A549 (cell line): ENCODE measurements around the gene TSGA10IP. TPM values are rescaled to one million over a fixed set of nuclear protein-coding genes. Genes with fewer than 3 reads are reported as not detected.

ENCODE experiments used
- ATAC-seq, 2 experiments: fragments of 200-7000 bp in 1 of 2; fragments of >200 bp in 1 of 2; cut with Nextera tagmentation in 1 of 2; cut with Tn5 transposase in 1 of 2; 3 replicates each; pipeline versions ENCODE4 v1.8.0 to v1.9.1; 2018 to 2020; ENCODE audit warnings: mild to moderate bottlenecking in 1 of 2, moderate library complexity in 1 of 2
- CTCF ChIA-PET: fragments of 300-600 bp; sonication (Branson Sonifier 250); formaldehyde crosslinking; extraction: SDS; loops from one replicate; lab custom pipeline; 2021; ENCODE audit warnings: antibody characterized with exemption, inconsistent platforms; lab: Yijun Ruan, JAX
- POLR2A ChIA-PET: fragments of 350-600 bp; formaldehyde crosslinking; extraction: SDS; loops from one replicate; lab custom pipeline; 2021; ENCODE audit warnings: antibody characterized with exemption, inconsistent platforms; lab: Yijun Ruan, JAX
- DNase-seq, 2 experiments: peaks; one replicate each; pipeline versions ENCODE4 v3.0.0 to v3.0.0-alpha.2; 2011 to 2016; ENCODE audit warnings: low read depth in 1 of 2, low spot score in 1 of 2
- FAIRE-seq: peaks from 2 replicates; lab custom pipeline; 2011; peaks lifted over from hg19 to GRCh38; lab: Jason Lieb, UNC
- H3K27ac ChIP-seq, 2 experiments: fragments of >200 bp; sonication (Bioruptor Twin); formaldehyde crosslinking; 3 replicates each; pipeline ENCODE4 v1.5.1; 2016 to 2017
- H3K4me1 ChIP-seq: fragments of >200 bp; sonication (Bioruptor Twin); formaldehyde crosslinking; 3 replicates; pipeline ENCODE4 v1.6.1; 2016
- H3K4me2 ChIP-seq: fragments of >200 bp; sonication (Bioruptor Twin); formaldehyde crosslinking; 3 replicates; pipeline ENCODE4 v1.6.1; 2016
- H3K4me3 ChIP-seq: fragments of >200 bp; sonication (Bioruptor Twin); formaldehyde crosslinking; 3 replicates; pipeline ENCODE4 v1.5.1; 2016
- H3K9me3 ChIP-seq: fragments of >200 bp; sonication (Bioruptor Twin); formaldehyde crosslinking; 3 replicates; pipeline ENCODE4 v1.6.1; 2016
- EHMT2 ChIP-seq: fragments of 200-600 bp; sonication (generic); IDR thresholded peaks from 2 replicates; pipeline ENCODE4 v1.6.1; 2016; ENCODE audit warnings: antibody characterized with exemption, low read depth, mild to moderate bottlenecking, moderate library complexity
- ELK1 ChIP-seq: fragments of 150-350 bp; IDR thresholded peaks from 2 replicates; pipeline ENCODE4 v1.6.1; 2014; ENCODE audit warnings: low read depth, mild to moderate bottlenecking, low read length
- FOSB ChIP-seq: fragments of 250-450 bp; sonication (Bioruptor Pico); IDR thresholded peaks from 2 replicates; pipeline ENCODE4 v1.5.0; 2020; ENCODE audit warnings: mild to moderate bottlenecking, moderate library complexity
- GATA3 ChIP-seq: IDR thresholded peaks from 2 replicates; pipeline ENCODE4 v1.6.1; 2012; ENCODE audit warnings: borderline replicate concordance
- HDAC2 ChIP-seq: fragments of 200-600 bp; sonication (generic); IDR thresholded peaks from 2 replicates; pipeline ENCODE4 v1.6.1; 2016
- HMGXB4 ChIP-seq: fragments of 250-450 bp; sonication (Bioruptor Pico); IDR thresholded peaks from 2 replicates; pipeline ENCODE4 v1.5.0; 2021; ENCODE audit warnings: mild to moderate bottlenecking, moderate library complexity, borderline replicate concordance
- JUN ChIP-seq, 2 experiments: fragments of >200 bp; sonication (Bioruptor Twin); formaldehyde crosslinking; IDR thresholded peaks; 2 replicates in 1 of 2; 3 replicates in 1 of 2; pipeline ENCODE4 v1.6.1; 2016 to 2017
- MAX ChIP-seq: IDR thresholded peaks from 2 replicates; pipeline ENCODE4 v1.6.1; 2012
- POLR2A ChIP-seq: IDR thresholded peaks from 2 replicates; pipeline ENCODE4 v1.6.1; 2012; ENCODE audit warnings: mild to moderate bottlenecking, low read length
- POLR2AphosphoS2 ChIP-seq: conservative IDR thresholded peaks from 2 replicates; pipeline ENCODE4 v1.6.1; 2012; ENCODE audit warnings: low read length, improper control_type of control experiment, inconsistent platforms
- SMC3 ChIP-seq: fragments of >200 bp; sonication (Bioruptor Twin); formaldehyde crosslinking; IDR thresholded peaks from 3 replicates; pipeline ENCODE4 v1.6.1; 2018; ENCODE audit warnings: inconsistent platforms
- TFCP2L1 ChIP-seq: fragments of 250-450 bp; sonication (Bioruptor Pico); IDR thresholded peaks from 2 replicates; pipeline ENCODE4 v1.5.0; 2021; ENCODE audit warnings: mild to moderate bottlenecking
- TP53 ChIP-seq: fragments of 250-450 bp; sonication (Bioruptor Pico); IDR thresholded peaks from 2 replicates; pipeline ENCODE4 v1.5.0; 2021; ENCODE audit warnings: mild to moderate bottlenecking, moderate library complexity
- USF2 ChIP-seq: fragments of 450-650 bp; IDR thresholded peaks from 2 replicates; pipeline ENCODE4 v1.6.1; 2014; ENCODE audit warnings: antibody characterized with exemption
- ZNF302 ChIP-seq: fragments of 250-450 bp; sonication (Bioruptor Pico); IDR thresholded peaks from 2 replicates; pipeline ENCODE4 v1.9.0; 2021; ENCODE audit warnings: inconsistent platforms, mild to moderate bottlenecking, moderate library complexity
- ZSCAN20 ChIP-seq: fragments of 250-450 bp; sonication (Bioruptor Pico); IDR thresholded peaks from 2 replicates; pipeline ENCODE4 v1.8.0; 2022; ENCODE audit warnings: mild to moderate bottlenecking, moderate library complexity
- WGBS: methylation state at CpG from one replicate; pipeline ENCODE4 v1.1.6; 2017; ENCODE audit errors: missing lambda C conversion rate; 5-methylcytosine and 5-hydroxymethylcytosine counted together
- polyA plus RNA-seq, 4 experiments: library from polyadenylated mRNA; depleted of rRNA in 3 of 4; stranded (reverse); fragments of >200 nt; fragmentation: RNase III in 1 of 4; extraction: RNeasy Plus Mini Kit Qiagen cat#74134 plus additional on column Dnase treatment in 1 of 4; gene quantifications; 2 replicates in 3 of 4; 3 replicates in 1 of 4; pipeline ENCODE4 v1.2.3, GENCODE V29; 2011 to 2017
- TF ChIP-seq, protein P1 (sequence below): IDR thresholded peaks from 2 replicates; pipeline ENCODE4 v1.6.1; 2012
- TF ChIP-seq, protein P2 (sequence below): fragments of 250-450 bp; sonication (Bioruptor Pico); IDR thresholded peaks from 2 replicates; pipeline ENCODE4 v1.5.0; 2020; ENCODE audit warnings: low read depth, mild to moderate bottlenecking, moderate library complexity
- TF ChIP-seq, protein P3 (sequence below): fragments of >200 bp; sonication (Bioruptor Twin); formaldehyde crosslinking; IDR thresholded peaks from 3 replicates; pipeline ENCODE4 v1.5.1; 2016

The TSGA10IP gene
- polyA plus RNA-seq, 2 of the 4 experiments (the other 2 are of a cell fraction): not detected

DNA sequence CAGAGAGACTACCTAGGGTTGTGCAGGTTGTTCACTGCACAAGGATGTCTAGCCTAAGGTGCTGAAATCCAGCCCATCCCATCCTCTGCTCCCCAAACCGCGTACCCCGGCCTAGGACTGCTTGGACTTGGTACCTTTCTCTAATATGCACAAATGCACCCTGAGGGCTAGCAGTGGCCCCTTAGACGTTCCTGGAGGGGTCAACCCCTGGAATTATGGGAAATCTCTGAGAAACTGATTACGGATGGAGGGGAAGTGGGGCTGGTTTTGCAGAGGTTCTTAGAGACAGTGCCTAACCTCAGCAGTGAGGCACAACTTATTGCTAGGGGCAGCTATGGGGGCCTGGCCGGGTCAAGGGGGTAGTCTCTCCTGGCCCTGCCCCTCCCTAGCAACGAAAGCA, 28.9 kb upstream of the TSGA10IP start:
- Histone ChIP-seq H3K27ac (peak overlapping the region; percentile 93 to 100), H3K4me1 (peaks cover 72% of the 10 kb centered on the region), H3K4me2 (peak overlapping the region; percentile 98), H3K9me3 (no peaks in the 10 kb centered on the region), H3K4me3 (peak overlapping the region; percentile 9; the same call in 1 of the 3 replicates)
- ATAC-seq: no peak
- 49% methylated on average over 7 of the region's 7 CpGs for WGBS
- CTCF ChIA-PET: interaction anchor here (1.7 to 31.6 kb wide), 3 partner anchors 10 to 72 kb away, joined by 4 to 618 read pairs (median 10); partner anchors contain the start of genes CCDC85B, FIBP and FOSL1
- no peak for FAIRE-seq
- no peak for DNase-seq
- TF ChIP-seq, protein P1, sequence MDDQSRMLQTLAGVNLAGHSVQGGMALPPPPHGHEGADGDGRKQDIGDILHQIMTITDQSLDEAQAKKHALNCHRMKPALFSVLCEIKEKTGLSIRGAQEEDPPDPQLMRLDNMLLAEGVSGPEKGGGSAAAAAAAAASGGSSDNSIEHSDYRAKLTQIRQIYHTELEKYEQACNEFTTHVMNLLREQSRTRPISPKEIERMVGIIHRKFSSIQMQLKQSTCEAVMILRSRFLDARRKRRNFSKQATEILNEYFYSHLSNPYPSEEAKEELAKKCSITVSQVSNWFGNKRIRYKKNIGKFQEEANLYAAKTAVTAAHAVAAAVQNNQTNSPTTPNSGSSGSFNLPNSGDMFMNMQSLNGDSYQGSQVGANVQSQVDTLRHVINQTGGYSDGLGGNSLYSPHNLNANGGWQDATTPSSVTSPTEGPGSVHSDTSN: no peak
- no peak for TF ChIP-seq ZSCAN20 (CRISPR knock-in tag)
- TF ChIP-seq ZNF302 (CRISPR knock-in tag): peak; percentile 41; the same call in 1 of the 2 replicates
- TF ChIP-seq, protein P2, sequence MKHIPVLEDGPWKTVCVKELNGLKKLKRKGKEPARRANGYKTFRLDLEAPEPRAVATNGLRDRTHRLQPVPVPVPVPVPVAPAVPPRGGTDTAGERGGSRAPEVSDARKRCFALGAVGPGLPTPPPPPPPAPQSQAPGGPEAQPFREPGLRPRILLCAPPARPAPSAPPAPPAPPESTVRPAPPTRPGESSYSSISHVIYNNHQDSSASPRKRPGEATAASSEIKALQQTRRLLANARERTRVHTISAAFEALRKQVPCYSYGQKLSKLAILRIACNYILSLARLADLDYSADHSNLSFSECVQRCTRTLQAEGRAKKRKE (CRISPR knock-in tag): peak; percentile 55; the same call in 1 of the 2 replicates
- TF ChIP-seq, all 56 proteins: peak for 2
- POLR2A ChIA-PET: interaction anchor here (1.1 to 1.9 kb wide), 5 partner anchors 16 to 58 kb away, joined by 5 to 43 read pairs (median 10); partner anchors contain the start of genes CCDC85B, FIBP, FOSL1 and MUS81

DNA sequence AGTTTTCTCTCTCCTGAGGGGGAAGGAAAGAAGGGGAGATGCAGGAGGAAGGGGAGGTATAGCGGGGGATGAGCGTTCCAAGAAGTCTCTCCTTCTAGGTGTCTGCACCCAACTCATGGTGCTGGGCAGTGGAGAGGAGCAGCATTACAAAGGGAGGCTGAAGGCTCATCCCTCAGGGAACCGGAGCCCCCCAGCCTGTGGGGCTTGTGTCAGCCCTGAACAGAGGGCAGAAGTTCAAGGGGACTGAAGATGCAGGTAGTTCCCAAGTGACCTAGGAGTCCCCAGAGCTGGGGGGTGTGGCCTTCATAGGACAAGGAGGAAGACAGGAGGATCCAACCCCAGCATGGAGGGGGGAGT, 28.2 kb upstream of the TSGA10IP start:
- no peak for TF ChIP-seq TFCP2L1
- TF ChIP-seq, protein P2 (CRISPR knock-in tag): no peak
- no peak for TF ChIP-seq GATA3
- TF ChIP-seq POLR2AphosphoS2: 0 out of 2 replicates have a peak, but pooled peaks have one; percentile 1
- ChIA-PET POLR2A (interaction anchor here (0.6 to 1.9 kb wide), 2 partner anchors 28 to 29 kb away, joined by 8 to 10 read pairs; partner anchors contain the start of gene FIBP), CTCF (interaction anchor here (31.6 kb wide), 1 partner anchor 23 kb away, joined by 618 read pairs; the partner anchor contains the start of genes CCDC85B, FIBP and FOSL1)
- no peak for DNase-seq
- FAIRE-seq: no peak
- Histone ChIP-seq H3K4me1 (peaks cover 65% of the 10 kb centered on the region), H3K4me2 (peak overlapping the region; percentile 98), H3K27ac (peak overlapping the region; percentile 93 to 100), H3K9me3 (no peaks in the 10 kb centered on the region), H3K4me3 (no peak overlapping the region)
- 77% methylated on average over 3 of the region's 3 CpGs for WGBS
- ATAC-seq: no peak

DNA sequence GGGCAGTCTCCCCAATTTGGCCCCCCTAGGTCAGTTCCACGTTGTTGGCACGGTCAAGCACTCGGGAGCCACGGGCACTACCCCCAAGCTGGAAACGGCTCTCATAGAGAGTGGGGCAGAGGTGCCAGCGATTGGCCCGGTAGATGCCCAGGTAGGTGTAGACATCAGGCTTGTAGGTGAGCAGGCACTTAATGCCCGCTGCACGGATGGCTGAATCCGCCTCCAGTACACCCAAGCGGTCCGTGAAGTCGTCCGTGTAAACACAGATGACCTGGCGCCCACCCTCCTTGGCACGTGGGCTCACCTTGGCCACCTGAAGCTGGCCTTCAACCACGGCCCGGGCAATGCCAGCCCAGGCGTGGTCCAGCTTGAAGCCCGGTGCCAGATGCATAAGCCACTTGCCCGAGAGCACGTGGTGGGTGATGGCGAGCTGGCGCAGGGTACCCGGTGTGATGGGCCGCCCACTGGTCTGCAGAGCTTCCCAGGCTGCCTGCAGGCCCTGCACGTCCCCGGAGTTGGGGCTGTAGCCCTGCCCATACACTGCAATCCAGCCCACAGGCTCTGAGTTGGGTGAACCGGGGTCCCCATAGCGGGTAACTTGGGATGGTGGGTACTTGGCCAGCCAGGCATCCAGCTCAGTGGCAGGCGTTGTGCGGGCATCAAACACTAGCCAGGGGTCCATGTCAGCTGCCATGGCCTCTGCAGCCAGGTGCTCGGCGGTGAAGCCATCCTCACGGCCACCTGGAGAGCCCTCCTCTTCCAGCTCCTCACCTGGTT, 27.7 kb upstream of the TSGA10IP start:
- DNase-seq (no peak), ATAC-seq (no peak), FAIRE-seq (no peak)
- ChIA-PET CTCF (interaction anchor here (1.2 to 31.6 kb wide), 2 partner anchors 24 to 47 kb away, joined by 3 to 618 read pairs; partner anchors contain the start of genes CCDC85B, FIBP and FOSL1), POLR2A (interaction anchor here (0.6 to 1.9 kb wide), 6 partner anchors 15 to 29 kb away, joined by 3 to 8 read pairs (median 6); partner anchors contain the start of genes CCDC85B and FIBP)
- Histone ChIP-seq H3K4me2 (peak overlapping the region; percentile 98), H3K9me3 (no peaks in the 10 kb centered on the region), H3K27ac (peak overlapping the region; percentile 95 to 100), H3K4me3 (peak overlapping the region; percentile 97), H3K4me1 (peaks cover 60% of the 10 kb centered on the region)
- 93% methylated on average over 31 of the region's 35 CpGs for WGBS
- TF ChIP-seq EHMT2: no peak
- TF ChIP-seq, protein P3, sequence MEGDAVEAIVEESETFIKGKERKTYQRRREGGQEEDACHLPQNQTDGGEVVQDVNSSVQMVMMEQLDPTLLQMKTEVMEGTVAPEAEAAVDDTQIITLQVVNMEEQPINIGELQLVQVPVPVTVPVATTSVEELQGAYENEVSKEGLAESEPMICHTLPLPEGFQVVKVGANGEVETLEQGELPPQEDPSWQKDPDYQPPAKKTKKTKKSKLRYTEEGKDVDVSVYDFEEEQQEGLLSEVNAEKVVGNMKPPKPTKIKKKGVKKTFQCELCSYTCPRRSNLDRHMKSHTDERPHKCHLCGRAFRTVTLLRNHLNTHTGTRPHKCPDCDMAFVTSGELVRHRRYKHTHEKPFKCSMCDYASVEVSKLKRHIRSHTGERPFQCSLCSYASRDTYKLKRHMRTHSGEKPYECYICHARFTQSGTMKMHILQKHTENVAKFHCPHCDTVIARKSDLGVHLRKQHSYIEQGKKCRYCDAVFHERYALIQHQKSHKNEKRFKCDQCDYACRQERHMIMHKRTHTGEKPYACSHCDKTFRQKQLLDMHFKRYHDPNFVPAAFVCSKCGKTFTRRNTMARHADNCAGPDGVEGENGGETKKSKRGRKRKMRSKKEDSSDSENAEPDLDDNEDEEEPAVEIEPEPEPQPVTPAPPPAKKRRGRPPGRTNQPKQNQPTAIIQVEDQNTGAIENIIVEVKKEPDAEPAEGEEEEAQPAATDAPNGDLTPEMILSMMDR: no peak
- TF ChIP-seq USF2: no peak
- TF ChIP-seq SMC3: no peak
- TF ChIP-seq TP53 (CRISPR knock-in tag): no peak
- no peak for TF ChIP-seq HMGXB4 (CRISPR knock-in tag)
- no peak for TF ChIP-seq HDAC2
- TF ChIP-seq FOSB (CRISPR knock-in tag): no peak
- no peak for TF ChIP-seq ELK1
- no peak; the same call in 1 of the 2 replicates for TF ChIP-seq MAX
- TF ChIP-seq POLR2A: no peak
- TF ChIP-seq TFCP2L1: no peak
- TF ChIP-seq, protein P1: no peak
- TF ChIP-seq JUN (IDR thresholded peaks at IDR 0.05): no peak
- TF ChIP-seq POLR2AphosphoS2: no peak
